T-helper 2 cell treated with Interferon-gamma antibody and Interleukin-4, amounts not matched to agents 5 μg/mL and 100 μg/mL, for 36 hours (primary cell): ENCODE results near the gene DYNLRB2.

Experiments
- DNase-seq: peaks from one replicate; pipeline ENCODE4 v3.0.0; 2021; ENCODE audit warnings: low spot score
- H3K27ac Mint-ChIP-seq: one replicate; pipeline ENCODE4 v1.8.0; 2021; ENCODE audit warnings: mild to moderate bottlenecking, mixed read lengths
- H3K27me3 Mint-ChIP-seq: one replicate; pipeline ENCODE4 v1.8.0; 2021; ENCODE audit warnings: low read depth, mixed read lengths
- H3K36me3 Mint-ChIP-seq: one replicate; pipeline ENCODE4 v1.8.0; 2021; ENCODE audit warnings: low read depth, mixed read lengths
- H3K4me1 Mint-ChIP-seq: one replicate; pipeline ENCODE4 v1.8.0; 2021; ENCODE audit warnings: low read depth, mixed read lengths
- H3K4me3 Mint-ChIP-seq: one replicate; pipeline ENCODE4 v1.8.0; 2022; ENCODE audit warnings: mild to moderate bottlenecking, moderate library complexity, mixed read lengths
- H3K9me3 Mint-ChIP-seq: one replicate; pipeline ENCODE4 v1.8.0; 2021; ENCODE audit warnings: mixed read lengths

Gene DYNLRB2

GRCh38 chr16:80540516-80541305 is at the start of gene DYNLRB2:
DYNLRB2 (plus strand) TSS chr16:80540993; CDS start chr16:80541077, 84 bp downstream.
- peaks cover 12% of the 10 kb centered on the region for H3K9me3 Mint-ChIP-seq
- peaks cover 13% of the 10 kb centered on the region for H3K27me3 Mint-ChIP-seq
- H3K4me3 Mint-ChIP-seq = peak within 1 kb of the TSS; percentile 93
- peak; percentile 91 for DNase-seq
- H3K36me3 Mint-ChIP-seq = peaks cover 3% of the 10 kb centered on the region
- peaks cover 22% of the 10 kb centered on the region for H3K4me1 Mint-ChIP-seq
- H3K27ac Mint-ChIP-seq = peak within 1 kb of the TSS; percentile 93

- Mint-ChIP-seq H3K4me1 (no peaks in the 10 kb centered on the region), H3K27me3 (peaks cover 12% of the 10 kb centered on the region), H3K9me3 (peaks cover 4% of the 10 kb centered on the region), H3K27ac (no peak overlapping the region), H3K4me3 (no peak overlapping the region), H3K36me3 (no peaks in the 10 kb centered on the region)
- no peak for DNase-seq
Observed at GRCh38 chr16:80500116-80500859, 40.5 kb upstream of the DYNLRB2 start.

- Mint-ChIP-seq H3K27ac (no peak overlapping the region), H3K4me3 (no peak overlapping the region), H3K36me3 (no peaks in the 10 kb centered on the region), H3K4me1 (no peaks in the 10 kb centered on the region), H3K9me3 (peaks cover 4% of the 10 kb centered on the region), H3K27me3 (peaks cover 6% of the 10 kb centered on the region)
- DNase-seq = no peak
Observed at GRCh38 chr16:80500961-80501525, 39.8 kb upstream of the DYNLRB2 start.

- no peak overlapping the region for H3K27ac Mint-ChIP-seq
- no peaks in the 10 kb centered on the region for H3K4me1 Mint-ChIP-seq
- no peak overlapping the region for H3K4me3 Mint-ChIP-seq
Observed at GRCh38 chr16:80503107-80503506, 37.7 kb upstream of the DYNLRB2 start.

GRCh38 chr16:80507538-80507937 is 33.3 kb upstream of the DYNLRB2 start:
- H3K4me3 Mint-ChIP-seq = no peak overlapping the region
- peaks cover 7% of the 10 kb centered on the region for H3K27me3 Mint-ChIP-seq
- H3K27ac Mint-ChIP-seq = no peak overlapping the region
- peaks cover 4% of the 10 kb centered on the region for H3K9me3 Mint-ChIP-seq
- no peaks in the 10 kb centered on the region for H3K36me3 Mint-ChIP-seq
- no peaks in the 10 kb centered on the region for H3K4me1 Mint-ChIP-seq
- no peak for DNase-seq

More at GRCh38 chr16:80503107-80503506, 37.7 kb upstream of the DYNLRB2 start:
- Mint-ChIP-seq H3K36me3 (no peaks in the 10 kb centered on the region), H3K9me3 (peaks cover 4% of the 10 kb centered on the region), H3K27me3 (no peaks in the 10 kb centered on the region)
- no peak for DNase-seq

GRCh38 chr16:80509872-80510271 is 30.9 kb upstream of the DYNLRB2 start:
- Mint-ChIP-seq H3K4me3 (no peak overlapping the region), H3K27ac (no peak overlapping the region), H3K36me3 (no peaks in the 10 kb centered on the region), H3K9me3 (no peaks in the 10 kb centered on the region), H3K4me1 (no peaks in the 10 kb centered on the region), H3K27me3 (peaks cover 20% of the 10 kb centered on the region)
- DNase-seq = no peak

- no peaks in the 10 kb centered on the region for H3K36me3 Mint-ChIP-seq
- DNase-seq = no peak
- no peak overlapping the region for H3K27ac Mint-ChIP-seq
- H3K4me3 Mint-ChIP-seq = no peak overlapping the region
- peaks cover 25% of the 10 kb centered on the region for H3K27me3 Mint-ChIP-seq
- H3K4me1 Mint-ChIP-seq = no peaks in the 10 kb centered on the region
- H3K9me3 Mint-ChIP-seq = no peaks in the 10 kb centered on the region
Observed at GRCh38 chr16:80511824-80512592, 28.8 kb upstream of the DYNLRB2 start.

- no peaks in the 10 kb centered on the region for H3K4me1 Mint-ChIP-seq
- H3K9me3 Mint-ChIP-seq = no peaks in the 10 kb centered on the region
- peaks cover 25% of the 10 kb centered on the region for H3K27me3 Mint-ChIP-seq
- H3K4me3 Mint-ChIP-seq = no peak overlapping the region
- DNase-seq = no peak
- no peaks in the 10 kb centered on the region for H3K36me3 Mint-ChIP-seq
- no peak overlapping the region for H3K27ac Mint-ChIP-seq
Observed at GRCh38 chr16:80512593-80512853, 28.3 kb upstream of the DYNLRB2 start.

- peaks cover 23% of the 10 kb centered on the region for H3K27me3 Mint-ChIP-seq
- peaks cover 12% of the 10 kb centered on the region for H3K4me1 Mint-ChIP-seq
- H3K27ac Mint-ChIP-seq = no peak overlapping the region
- no peak for DNase-seq
- H3K4me3 Mint-ChIP-seq = no peak overlapping the region
- no peaks in the 10 kb centered on the region for H3K9me3 Mint-ChIP-seq
- no peaks in the 10 kb centered on the region for H3K36me3 Mint-ChIP-seq
Observed at GRCh38 chr16:80515374-80515773, 25.4 kb upstream of the DYNLRB2 start.

- H3K4me1 Mint-ChIP-seq = peaks cover 12% of the 10 kb centered on the region
- H3K9me3 Mint-ChIP-seq = no peaks in the 10 kb centered on the region
- peaks cover 30% of the 10 kb centered on the region for H3K27me3 Mint-ChIP-seq
- DNase-seq = no peak
- H3K36me3 Mint-ChIP-seq = no peaks in the 10 kb centered on the region
- H3K4me3 Mint-ChIP-seq = no peak overlapping the region
- H3K27ac Mint-ChIP-seq = no peak overlapping the region
Observed at GRCh38 chr16:80517846-80518245, 22.9 kb upstream of the DYNLRB2 start.

GRCh38 chr16:80518436-80518835 is 22.4 kb upstream of the DYNLRB2 start:
- DNase-seq = peak; percentile 8
- H3K4me3 Mint-ChIP-seq = no peak overlapping the region
- H3K4me1 Mint-ChIP-seq = peaks cover 12% of the 10 kb centered on the region
- peaks cover 32% of the 10 kb centered on the region for H3K27me3 Mint-ChIP-seq
- no peak overlapping the region for H3K27ac Mint-ChIP-seq
- no peaks in the 10 kb centered on the region for H3K36me3 Mint-ChIP-seq
- H3K9me3 Mint-ChIP-seq = no peaks in the 10 kb centered on the region

- Mint-ChIP-seq H3K4me1 (peaks cover 12% of the 10 kb centered on the region), H3K4me3 (peak overlapping the region; percentile 41), H3K36me3 (no peaks in the 10 kb centered on the region), H3K9me3 (no peaks in the 10 kb centered on the region), H3K27ac (no peak overlapping the region), H3K27me3 (peaks cover 34% of the 10 kb centered on the region)
- no peak for DNase-seq
Observed at GRCh38 chr16:80519189-80519588, 21.6 kb upstream of the DYNLRB2 start.

GRCh38 chr16:80525420-80525819 is 15.4 kb upstream of the DYNLRB2 start:
- DNase-seq = no peak
- no peak overlapping the region for H3K4me3 Mint-ChIP-seq

More at GRCh38 chr16:80525420-80525819, 15.4 kb upstream of the DYNLRB2 start:
- Mint-ChIP-seq H3K36me3 (no peaks in the 10 kb centered on the region), H3K27ac (no peak overlapping the region), H3K4me1 (peaks cover 10% of the 10 kb centered on the region), H3K27me3 (peaks cover 33% of the 10 kb centered on the region), H3K9me3 (no peaks in the 10 kb centered on the region)
